ENCODE data around the gene DHRS7B.

DHRS7B gene

DNA sequence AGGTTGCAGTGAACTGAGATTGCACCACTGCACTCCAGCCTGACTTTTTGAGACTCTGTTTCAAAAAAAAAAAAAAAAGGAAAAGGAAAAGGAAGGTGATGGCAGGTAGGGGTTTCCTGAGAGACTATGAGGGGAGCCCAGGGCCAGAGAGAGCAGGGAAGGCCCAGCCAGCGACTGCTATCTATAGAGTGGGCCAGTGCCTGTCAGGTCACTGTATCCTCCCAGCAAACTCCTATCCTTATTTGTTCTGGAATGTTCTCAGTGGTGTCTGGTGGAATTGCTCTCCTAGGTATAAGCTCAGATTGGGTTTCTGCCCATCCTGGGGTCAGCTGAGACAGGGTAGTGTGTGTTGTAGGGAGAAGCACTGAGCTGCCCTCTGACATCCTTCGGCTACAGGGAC, 102.1 kb downstream of the DHRS7B start:
- no peak for TF ChIP-seq CTCF (IDR thresholded peaks at IDR 0.05)
- DNase-seq, result no peak
- H3K4me1 ChIP-seq, result no peaks in the 10 kb centered on the region
- intact Hi-C loops (cut with DNase I; ENCODE audit: low total_unique reads), result no loop called here
- H3K9me3 ChIP-seq, result no peaks in the 10 kb centered on the region
- H3K4me3 ChIP-seq, result no peak overlapping the region
- no peaks in the 10 kb centered on the region for H3K27me3 ChIP-seq
- no peaks in the 10 kb centered on the region for H3K36me3 ChIP-seq
- no peak overlapping the region for H3K27ac ChIP-seq

- Histone ChIP-seq H3K9me3 (no peaks in the 10 kb centered on the region), H3K36me3 (no peaks in the 10 kb centered on the region), H3K4me3 (no peak overlapping the region), H3K4me1 (no peaks in the 10 kb centered on the region), H3K27ac (no peak overlapping the region), H3K27me3 (no peaks in the 10 kb centered on the region)
- DNase-seq, result no peak
- intact Hi-C loops (cut with DNase I; ENCODE audit: low total_unique reads), result no loop called here
- TF ChIP-seq CTCF (IDR thresholded peaks at IDR 0.05), result no peak
Observed at GRCh38 chr17:21231533-21231932, 104.8 kb downstream of the DHRS7B start.

GRCh38 chr17:21232033-21232749, 105.4 kb downstream of the DHRS7B start:
- Histone ChIP-seq H3K9me3 (no peaks in the 10 kb centered on the region), H3K4me1 (no peaks in the 10 kb centered on the region), H3K4me3 (no peak overlapping the region), H3K36me3 (no peaks in the 10 kb centered on the region), H3K27ac (no peak overlapping the region), H3K27me3 (no peaks in the 10 kb centered on the region)
- DNase-seq, result no peak
- intact Hi-C loops (cut with DNase I; ENCODE audit: low total_unique reads), result no loop called here
- TF ChIP-seq CTCF (IDR thresholded peaks at IDR 0.05), result no peak

GRCh38 chr17:21233581-21234347, 107.0 kb downstream of the DHRS7B start:
- TF ChIP-seq CTCF (IDR thresholded peaks at IDR 0.05), result no peak
- Histone ChIP-seq H3K9me3 (no peaks in the 10 kb centered on the region), H3K27me3 (no peaks in the 10 kb centered on the region), H3K4me1 (no peaks in the 10 kb centered on the region), H3K27ac (no peak overlapping the region), H3K4me3 (no peak overlapping the region), H3K36me3 (no peaks in the 10 kb centered on the region)
- intact Hi-C loops (cut with DNase I; ENCODE audit: low total_unique reads), result no loop called here
- no peak for DNase-seq

DNA sequence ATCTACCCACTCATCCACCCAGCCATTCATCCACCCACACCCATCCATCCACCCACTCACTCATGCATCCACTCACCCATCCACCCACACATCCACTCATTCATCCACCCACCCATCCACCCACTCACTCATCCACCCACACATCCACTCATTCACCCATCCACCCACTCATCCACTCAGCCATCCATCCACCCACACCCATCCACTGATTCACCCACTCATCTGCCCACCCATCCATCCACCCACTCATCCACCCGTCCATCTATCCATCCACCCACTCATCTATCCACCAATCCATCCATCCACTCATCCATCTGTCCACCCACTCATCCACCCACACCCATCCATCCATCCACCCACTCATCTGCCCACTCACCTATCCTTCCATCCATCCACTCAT, 109.2 kb downstream of the DHRS7B start:
- H3K27me3 ChIP-seq, result no peaks in the 10 kb centered on the region
- H3K9me3 ChIP-seq, result no peaks in the 10 kb centered on the region
- intact Hi-C loops (cut with DNase I; ENCODE audit: low total_unique reads), result no loop called here
- no peak overlapping the region for H3K4me3 ChIP-seq
- no peak overlapping the region for H3K27ac ChIP-seq
- H3K4me1 ChIP-seq, result peaks cover 0 to 8% (median 0%) of the 10 kb centered on the region in 4 donors
- no peaks in the 10 kb centered on the region for H3K36me3 ChIP-seq
- TF ChIP-seq CTCF (IDR thresholded peaks at IDR 0.05), result no peak
- DNase-seq, result no peak
